Skeletal muscle tissue (tissue), 4 donors: ENCODE measurements around the gene STK31. TPM values are rescaled to one million over a fixed set of nuclear protein-coding genes. Genes with fewer than 3 reads are reported as not detected.
"Not testable (repeated sequence)": the region's sequence is repeated elsewhere in the genome, so short reads cannot be mapped to it uniquely, and the experiment has no call there.

Source experiments
- H3K27ac ChIP-seq: one replicate; pipeline ENCODE4 v1.7.0; 2013; ENCODE audit warnings: mild to moderate bottlenecking, low read depth, low read length, inconsistent platforms
- H3K27me3 ChIP-seq, 3 donors: one replicate each; pipeline ENCODE4 v1.7.0; 2013; ENCODE audit warnings: low read length in 3 of 3; ENCODE audit not compliant: control insufficient read depth in 3 of 3, insufficient read depth in 3 of 3
- H3K36me3 ChIP-seq, 3 donors: one replicate each; pipeline ENCODE4 v1.7.0; 2013; ENCODE audit warnings: low read length in 3 of 3; ENCODE audit not compliant: control insufficient read depth in 3 of 3, insufficient read depth in 3 of 3
- H3K4me1 ChIP-seq, 3 donors: one replicate each; pipeline ENCODE4 v1.7.0; 2013; ENCODE audit warnings: low read length in 3 of 3, mild to moderate bottlenecking in 3 of 3; ENCODE audit not compliant: control insufficient read depth in 3 of 3, insufficient read depth in 3 of 3
- H3K4me3 ChIP-seq, 3 donors: one replicate each; pipeline ENCODE4 v1.7.0; 2013; ENCODE audit warnings: low read length in 3 of 3
- H3K9ac ChIP-seq, 3 donors: one replicate each; pipeline ENCODE4 v1.7.0; 2013; ENCODE audit warnings: low read length in 3 of 3, mild to moderate bottlenecking in 3 of 3, moderate library complexity in 2 of 3, low read depth in 1 of 3
- H3K9me3 ChIP-seq, 3 donors: one replicate each; pipeline ENCODE4 v1.7.0; 2013; ENCODE audit warnings: low read length in 3 of 3; ENCODE audit not compliant: control insufficient read depth in 3 of 3
- total RNA-seq: library from RNA; depleted of rRNA; stranded (reverse); fragments of >200 nt; gene quantifications from one replicate; pipeline ENCODE4 v1.2.3, GENCODE V29; 2014
- donor health status: Osteomylitis.

Gene STK31
- total RNA-seq, 1 donor from 2014 or later, result 1.0 TPM

GRCh38 chr7:23833405-23833804, 123.4 kb downstream of the STK31 start:
- Histone ChIP-seq H3K27me3 (no peaks in the 10 kb centered on the region), H3K27ac (no peak overlapping the region), H3K9me3 (peaks cover 0 to 5% (median 0%) of the 10 kb centered on the region in 3 donors), H3K4me1 (no peaks in the 10 kb centered on the region), H3K36me3 (no peaks in the 10 kb centered on the region), H3K9ac (no peak overlapping the region), H3K4me3 (no peak overlapping the region)

DNA sequence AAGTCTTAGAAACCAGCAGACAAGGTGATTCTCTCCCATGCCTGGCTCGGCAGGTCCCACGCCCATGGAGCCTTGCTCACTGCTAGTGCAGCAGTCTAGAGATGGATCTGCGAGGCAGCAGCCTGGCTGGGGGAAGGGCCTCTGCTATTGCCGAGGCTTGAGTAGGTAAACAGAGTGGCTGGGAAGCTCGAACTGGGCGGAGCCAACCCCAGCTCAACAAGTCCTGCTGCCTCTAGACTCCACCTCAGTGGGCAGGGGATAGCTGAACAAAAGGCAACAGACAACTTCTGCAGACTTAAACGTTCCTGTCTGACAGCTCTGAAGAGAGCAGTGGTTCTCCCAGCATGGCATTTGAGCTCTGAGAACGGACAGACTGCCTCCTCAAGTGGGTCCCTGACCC, 134.8 kb downstream of the STK31 start:
- H3K27ac ChIP-seq, H3K27me3 ChIP-seq, H3K4me3 ChIP-seq, H3K4me1 ChIP-seq, H3K9me3 ChIP-seq, H3K36me3 ChIP-seq, H3K9ac ChIP-seq: not testable (repeated sequence)

- Histone ChIP-seq H3K9me3 (no peaks in the 10 kb centered on the region), H3K36me3 (no peaks in the 10 kb centered on the region), H3K4me1 (no peaks in the 10 kb centered on the region), H3K4me3 (no peak overlapping the region), H3K27me3 (no peaks in the 10 kb centered on the region), H3K27ac (no peak overlapping the region), H3K9ac (no peak overlapping the region)
These were observed 142.1 kb downstream of the STK31 start for GRCh38 chr7:23852135-23852534.

DNA sequence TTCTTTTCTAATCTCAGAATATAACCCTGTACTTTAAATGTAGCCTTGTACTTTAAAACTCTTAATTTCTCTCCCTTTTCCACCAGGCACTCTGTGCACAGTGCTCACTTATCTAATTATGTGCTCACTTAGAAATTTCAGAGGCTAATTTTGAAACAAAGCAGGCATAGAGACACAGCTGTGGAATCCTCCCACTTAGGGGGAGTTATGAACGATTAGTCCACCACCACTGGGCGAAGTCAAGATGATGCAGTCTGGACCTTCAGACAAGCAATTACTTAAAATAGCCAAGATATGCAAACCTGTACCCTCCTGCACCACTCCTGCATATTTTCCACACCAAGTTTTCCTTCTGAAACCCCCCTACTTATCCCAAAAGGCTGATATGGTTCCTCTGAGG, 143.0 kb downstream of the STK31 start:
- no peaks in the 10 kb centered on the region for H3K36me3 ChIP-seq

DNA sequence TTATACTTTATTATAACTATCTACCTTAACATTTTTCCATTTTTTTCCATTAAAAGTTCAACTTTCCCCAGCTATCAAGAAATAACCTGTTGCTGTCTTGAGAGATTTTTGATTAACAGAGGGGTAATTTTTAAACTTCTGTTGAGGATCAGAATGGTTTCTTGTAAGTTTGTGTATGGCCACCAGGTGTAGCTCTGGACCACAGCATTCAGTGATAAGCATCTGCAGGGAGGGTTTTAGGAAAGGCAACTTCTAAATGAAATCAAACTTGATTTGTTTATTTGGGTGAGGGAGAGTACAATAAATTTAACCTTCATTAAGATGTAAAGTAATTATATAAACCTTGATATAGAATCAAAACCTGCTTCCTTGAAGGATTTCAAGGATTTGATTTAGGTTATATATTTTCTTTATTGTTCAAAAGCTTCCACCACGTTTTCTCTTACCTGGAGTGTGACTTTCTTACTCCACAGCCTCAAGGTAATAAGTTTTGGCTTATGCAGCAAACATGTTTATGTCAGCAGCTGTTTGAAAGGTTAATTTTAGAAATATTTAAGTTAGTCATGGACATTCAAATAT, 153.3 kb downstream of the STK31 start:
- Histone ChIP-seq H3K9ac (no peak overlapping the region), H3K4me3 (no peak overlapping the region), H3K27me3 (no peaks in the 10 kb centered on the region), H3K9me3 (no peaks in the 10 kb centered on the region), H3K4me1 (no peaks in the 10 kb centered on the region), H3K27ac (no peak overlapping the region), H3K36me3 (no peaks in the 10 kb centered on the region)

More for the DNA sequence above, 143.0 kb downstream of the STK31 start:
- Histone ChIP-seq H3K9ac (no peak overlapping the region), H3K27me3 (no peaks in the 10 kb centered on the region), H3K4me1 (no peaks in the 10 kb centered on the region), H3K4me3 (no peak overlapping the region), H3K9me3 (no peaks in the 10 kb centered on the region), H3K27ac (no peak overlapping the region)

GRCh38 chr7:23864973-23865372, 155.0 kb downstream of the STK31 start:
- Histone ChIP-seq H3K27me3 (no peaks in the 10 kb centered on the region), H3K9ac (no peak overlapping the region), H3K4me3 (no peak overlapping the region), H3K27ac (no peak overlapping the region), H3K4me1 (no peaks in the 10 kb centered on the region), H3K9me3 (no peaks in the 10 kb centered on the region), H3K36me3 (no peaks in the 10 kb centered on the region)

GRCh38 chr7:23873306-23873705, 163.3 kb downstream of the STK31 start:
- Histone ChIP-seq H3K27me3 (no peaks in the 10 kb centered on the region), H3K9me3 (no peaks in the 10 kb centered on the region), H3K36me3 (no peaks in the 10 kb centered on the region), H3K27ac (no peak overlapping the region), H3K4me3 (no peak overlapping the region), H3K4me1 (no peaks in the 10 kb centered on the region), H3K9ac (no peak overlapping the region)

DNA sequence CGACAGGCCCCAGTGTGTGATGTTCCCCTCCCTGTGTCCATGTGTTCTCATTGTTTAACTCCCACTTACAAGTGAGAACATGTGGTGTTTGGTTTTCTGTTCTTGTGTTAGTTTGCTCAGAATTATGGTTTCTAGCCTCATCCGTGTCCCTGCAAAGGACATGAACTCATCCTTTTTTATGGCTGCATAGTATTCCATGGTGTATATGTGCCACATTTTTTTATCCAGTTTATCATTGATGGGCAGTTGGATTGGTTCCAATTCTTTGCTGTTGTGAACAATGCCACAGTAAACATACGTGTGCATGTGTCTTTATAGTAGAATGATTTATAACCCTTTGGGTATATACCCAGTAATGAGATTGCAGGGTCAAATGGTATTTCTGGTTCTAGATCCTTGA, 166.5 kb downstream of the STK31 start:
- H3K4me3 ChIP-seq, H3K27ac ChIP-seq, H3K4me1 ChIP-seq, H3K9ac ChIP-seq, H3K27me3 ChIP-seq, H3K36me3 ChIP-seq, H3K9me3 ChIP-seq: not testable (repeated sequence)

Other genes with a start within 250 kb of the STK31 start
- gene IGF2BP3, start 239.7 kb upstream of the STK31 start, total RNA-seq, result 59.0 TPM
- gene TRA2A, start 178.2 kb upstream of the STK31 start, total RNA-seq, result 33.9 TPM
- 21.4 TPM for gene CCDC126, start 112.8 kb upstream of the STK31 start, total RNA-seq
- 0.52 TPM for gene FAM221A, start 30.0 kb upstream of the STK31 start, total RNA-seq